HepG2 (cell line): ENCODE measurements around the gene ARRDC4. TPM values are rescaled to one million over a fixed set of nuclear protein-coding genes. Genes with fewer than 3 reads are reported as not detected.

Experiments
- ATAC-seq: fragments of 200-7000 bp; cut with Tn5 transposase; 3 replicates; pipeline ENCODE4 v1.9.1; 2020; ENCODE audit warnings: mild to moderate bottlenecking, moderate library complexity
- BruUV-seq: library from RNA; stranded (reverse); fragments of 400-500 nt; replicated peaks from 2 replicates; lab custom pipeline; 2021; lab: Mats Ljungman, UMichigan
- CTCF ChIA-PET: fragments of 300-600 bp; formaldehyde crosslinking; extraction: SDS; loops from one replicate; lab custom pipeline; 2021; ENCODE audit warnings: low total read pairs, inconsistent platforms, low intra/inter-chr PET ratio; lab: Yijun Ruan, JAX
- POLR2A ChIA-PET: fragments of 350-600 bp; sonication (Branson Sonifier 250); formaldehyde crosslinking; loops from one replicate; lab custom pipeline; 2020; ENCODE audit warnings: antibody characterized with exemption, inconsistent platforms; lab: Yijun Ruan, JAX
- DNase-seq: peaks from one replicate; pipeline ENCODE4 v3.0.0-alpha.2; 2015; ENCODE audit warnings: low spot score
- FAIRE-seq: peaks from 3 replicates; lab custom pipeline; 2011; peaks lifted over from hg19 to GRCh38; lab: Jason Lieb, UNC
- H2AFZ ChIP-seq: one replicate; pipeline ENCODE4 v1.6.1; 2011; ENCODE audit warnings: low read length, inconsistent platforms
- H3K27ac ChIP-seq: fragments of 300-600 bp; 3 replicates; pipeline ENCODE4 v1.8.0; 2011; ENCODE audit warnings: mixed run types, mild to moderate bottlenecking, mixed read lengths, low read length, inconsistent platforms; ENCODE audit not compliant: insufficient read depth; ENCODE audit errors: extremely low read length
- H3K27me3 ChIP-seq, 2 experiments: fragments of 200-600 bp in 1 of 2; 2 replicates in 1 of 2; 3 replicates in 1 of 2; pipeline versions ENCODE4 v1.6.0 to v1.8.0; 2011; ENCODE audit warnings: low read length in 2 of 2, mild to moderate bottlenecking in 2 of 2, moderate library complexity in 2 of 2, inconsistent platforms in 1 of 2; ENCODE audit not compliant: insufficient read depth in 2 of 2, control insufficient read depth in 1 of 2
- H3K36me3 ChIP-seq, 2 experiments: fragments of 200-600 bp in 1 of 2; replicated peaks in 1 of 2; 2 replicates in 1 of 2; 3 replicates in 1 of 2; pipeline versions ENCODE4 v1.5.1 to v1.8.0; 2011; ENCODE audit warnings: low read length in 2 of 2, inconsistent platforms in 1 of 2; ENCODE audit not compliant: insufficient read depth in 2 of 2, control insufficient read depth in 1 of 2
- H3K4me1 ChIP-seq: 2 replicates; pipeline ENCODE4 v1.5.1; 2012; ENCODE audit warnings: low read length, inconsistent platforms; ENCODE audit not compliant: insufficient read depth
- H3K4me2 ChIP-seq: 2 replicates; pipeline ENCODE4 v1.6.0; 2011; ENCODE audit warnings: low read depth, low read length, inconsistent platforms
- H3K4me3 ChIP-seq, 3 experiments: fragments of 200-600 bp in 1 of 3; sonication (generic), shearing (Covaris generic) in 1 of 3; replicated peaks in 1 of 3; 2 replicates each; pipeline ENCODE4 v1.5.1; 2011 to 2016; ENCODE audit warnings: low read length in 3 of 3, inconsistent platforms in 2 of 3, low read depth in 2 of 3, mild to moderate bottlenecking in 2 of 3, control low read depth in 1 of 3, mixed read lengths in 1 of 3; ENCODE audit not compliant: insufficient read depth in 1 of 3
- H3K79me2 ChIP-seq: one replicate; pipeline ENCODE4 v1.6.1; 2011; ENCODE audit warnings: low read length, inconsistent platforms; ENCODE audit not compliant: insufficient read depth
- H3K9ac ChIP-seq: 2 replicates; pipeline ENCODE4 v1.6.0; 2011; ENCODE audit warnings: mild to moderate bottlenecking, low read depth, low read length, inconsistent platforms; ENCODE audit not compliant: insufficient read depth
- H3K9me3 ChIP-seq: 2 replicates; pipeline ENCODE4 v1.5.1; 2012; ENCODE audit warnings: mild to moderate bottlenecking, low read length
- H4K20me1 ChIP-seq: 2 replicates; pipeline ENCODE4 v1.6.0; 2011; ENCODE audit warnings: inconsistent platforms, mild to moderate bottlenecking, low read length, moderate library complexity; ENCODE audit not compliant: insufficient read depth
- CREM ChIP-seq, 2 experiments: sonication (generic) in 1 of 2; formaldehyde crosslinking in 1 of 2; IDR thresholded peaks; 2 replicates each; pipeline versions ENCODE4 v1.4.0 to v1.6.1; 2016 to 2020; ENCODE audit warnings: antibody characterized with exemption in 1 of 2, mild to moderate bottlenecking in 1 of 2, missing genetic modification reagents in 1 of 2
- DR1 ChIP-seq: sonication (generic); formaldehyde crosslinking; IDR thresholded peaks from 2 replicates; pipeline ENCODE4 v1.8.0; 2021; ENCODE audit warnings: mild to moderate bottlenecking, missing genetic modification reagents, inconsistent platforms
- HCFC1 ChIP-seq: fragments of 150-350 bp; IDR thresholded peaks from 2 replicates; pipeline ENCODE4 v1.6.1; 2014; ENCODE audit warnings: low read depth, low read length
- HES4 ChIP-seq: sonication (generic); formaldehyde crosslinking; IDR thresholded peaks from 2 replicates; pipeline ENCODE4 v1.9.0; 2021; ENCODE audit warnings: mild to moderate bottlenecking, missing genetic modification reagents, borderline replicate concordance
- SMARCC2 ChIP-seq: fragments of 450-650 bp; IDR thresholded peaks from 2 replicates; pipeline ENCODE4 v1.6.1; 2017; ENCODE audit warnings: antibody characterized with exemption, mild to moderate bottlenecking
- ZNF17 ChIP-seq: sonication (generic); formaldehyde crosslinking; IDR thresholded peaks from 2 replicates; pipeline ENCODE4 v1.5.0; 2020; ENCODE audit warnings: mild to moderate bottlenecking, missing genetic modification reagents
- ZNF343 ChIP-seq: sonication (generic); formaldehyde crosslinking; IDR thresholded peaks from 2 replicates; pipeline ENCODE4 v1.4.0; 2020; ENCODE audit warnings: mild to moderate bottlenecking, missing genetic modification reagents
- ZNF441 ChIP-seq: sonication (generic); formaldehyde crosslinking; IDR thresholded peaks from 2 replicates; pipeline ENCODE4 v1.7.0; 2021; ENCODE audit warnings: missing genetic modification reagents, borderline replicate concordance
- ZNF451 ChIP-seq: sonication (generic); formaldehyde crosslinking; IDR thresholded peaks from 2 replicates; pipeline ENCODE4 v1.5.0; 2020; ENCODE audit warnings: mild to moderate bottlenecking, missing genetic modification reagents
- ZNF775 ChIP-seq: sonication (generic); formaldehyde crosslinking; IDR thresholded peaks from 2 replicates; pipeline ENCODE4 v1.4.0; 2020; ENCODE audit warnings: missing genetic modification reagents, mild to moderate bottlenecking, moderate library complexity, borderline replicate concordance
- ZSCAN12 ChIP-seq: sonication (generic); formaldehyde crosslinking; IDR thresholded peaks from 2 replicates; pipeline ENCODE4 v1.9.0; 2021; ENCODE audit warnings: mild to moderate bottlenecking, missing genetic modification reagents
- WGBS: methylation state at CpG from one replicate; pipeline ENCODE4 v1.1.6; 2017; ENCODE audit warnings: low lambda C conversion rate; 5-methylcytosine and 5-hydroxymethylcytosine counted together
- in situ Hi-C: cut with HindIII; loops from 2 replicates; pipeline ENCODE4 v1.10.0; 2017; ENCODE audit warnings: low pct_unique_long_range_greater_than_20kb; ENCODE audit not compliant: extremely low pct_ligation_motif_present
- intact Hi-C: fragments of 100-400 bp; cut with micrococcal nuclease; formaldehyde crosslinking; loops from one replicate; pipeline ENCODE4 v1.10.0; 2022; ENCODE audit not compliant: unreplicated experiment
- polyA plus RNA-seq, 8 experiments: library from polyadenylated mRNA; depleted of rRNA in 3 of 8; stranded (reverse) in 7 of 8; unstranded in 1 of 8; fragments of >200 nt; fragmentation: Illumina TruSeq in 4 of 8; extraction: Trizol in 4 of 8; gene quantifications; 2 replicates each; pipeline versions ENCODE4 v1.2.1 to v1.2.3, GENCODE V29; 2011 to 2016; ENCODE audit warnings: low read depth in 4 of 8, missing spikeins in 1 of 8, mixed read lengths in 1 of 8; ENCODE audit not compliant: insufficient read depth in 1 of 8
- total RNA-seq, 5 experiments: library from RNA; depleted of rRNA; stranded (reverse); fragments of >200 nt; fragmentation: Illumina TruSeq; extraction: Trizol; gene quantifications; 2 replicates each; pipeline ENCODE4 v1.2.3, GENCODE V29; 2016; ENCODE audit warnings: low read depth in 1 of 5
- TF ChIP-seq, protein P1 (sequence below): sonication (generic); formaldehyde crosslinking; IDR thresholded peaks from 2 replicates; pipeline ENCODE4 v1.4.0; 2020; ENCODE audit warnings: missing genetic modification reagents, borderline replicate concordance
- TF ChIP-seq, protein P2 (sequence below): sonication (generic); formaldehyde crosslinking; IDR thresholded peaks from 2 replicates; pipeline ENCODE4 v1.5.0; 2020; ENCODE audit warnings: mild to moderate bottlenecking, missing genetic modification reagents
- TF ChIP-seq, protein P3 (sequence below): sonication (generic); formaldehyde crosslinking; IDR thresholded peaks from 2 replicates; pipeline ENCODE4 v1.9.0; 2021; ENCODE audit warnings: missing genetic modification reagents, borderline replicate concordance

The ARRDC4 gene
- total and polyA plus RNA-seq, 2 of the 13 experiments (the other 11 are each of a cell fraction or from before 2014, with no cell fraction given), result 1.5 to 2.5 TPM

DNA sequence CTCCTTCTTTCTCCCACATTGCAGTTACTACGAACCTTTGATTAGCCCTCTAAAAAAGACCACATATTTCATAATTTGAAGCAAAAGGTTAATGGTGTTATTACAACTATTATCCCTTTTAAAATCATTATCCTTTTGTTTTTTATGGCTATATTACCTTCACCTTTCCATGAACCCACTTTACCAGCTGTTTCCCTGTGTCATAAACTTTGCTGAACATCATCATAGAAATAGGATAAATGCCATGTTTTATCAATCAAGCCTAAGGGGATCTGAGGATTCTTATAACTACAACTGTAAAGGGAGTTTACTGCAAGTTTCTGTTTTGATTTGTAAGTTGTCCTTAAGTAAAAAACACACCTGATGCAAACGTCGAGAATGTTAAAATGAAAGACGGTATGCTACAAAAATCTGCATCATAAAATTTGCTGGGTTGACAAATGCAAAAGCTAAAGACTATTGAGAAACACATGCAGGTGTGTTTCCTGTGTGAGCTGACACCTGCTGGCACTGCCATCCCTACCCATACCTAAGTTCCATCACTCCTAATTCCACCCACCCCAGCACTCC, 39.1 kb upstream of the ARRDC4 start:
- H3K27me3 ChIP-seq, result no peaks in the 10 kb centered on the region
- no peak for ATAC-seq
- H3K9ac ChIP-seq, result no peak overlapping the region
- in situ Hi-C loops (loop anchor here (25.0 kb wide), 1 partner anchor 491 kb away; no protein-coding TSS in a partner anchor), intact Hi-C loops (no loop called here)
- WGBS, result 1% methylated on average over 4 of the region's 4 CpGs
- ChIA-PET POLR2A (no interaction called here), CTCF (no interaction called here)
- no peak for FAIRE-seq
- no peak for DNase-seq
- no peaks in the 10 kb centered on the region for H4K20me1 ChIP-seq
- H2AFZ ChIP-seq, result no peak overlapping the region
- H3K27ac ChIP-seq, result no peak overlapping the region
- no peak overlapping the region for H3K4me2 ChIP-seq
- H3K9me3 ChIP-seq, result peaks cover 14% of the 10 kb centered on the region; the same call in 1 of the 2 replicates
- H3K36me3 ChIP-seq, result no peaks in the 10 kb centered on the region
- no peak overlapping the region for H3K4me3 ChIP-seq
- H3K4me1 ChIP-seq, result no peaks in the 10 kb centered on the region
- BruUV-seq, result no TSS peak
- H3K79me2 ChIP-seq, result no peaks in the 10 kb centered on the region
- TF ChIP-seq ZNF775 (CRISPR knock-in tag), result no peak
- TF ChIP-seq ZNF17 (CRISPR knock-in tag), result no peak
- no peak for TF ChIP-seq ZNF343 (CRISPR knock-in tag)
- TF ChIP-seq, protein P1, sequence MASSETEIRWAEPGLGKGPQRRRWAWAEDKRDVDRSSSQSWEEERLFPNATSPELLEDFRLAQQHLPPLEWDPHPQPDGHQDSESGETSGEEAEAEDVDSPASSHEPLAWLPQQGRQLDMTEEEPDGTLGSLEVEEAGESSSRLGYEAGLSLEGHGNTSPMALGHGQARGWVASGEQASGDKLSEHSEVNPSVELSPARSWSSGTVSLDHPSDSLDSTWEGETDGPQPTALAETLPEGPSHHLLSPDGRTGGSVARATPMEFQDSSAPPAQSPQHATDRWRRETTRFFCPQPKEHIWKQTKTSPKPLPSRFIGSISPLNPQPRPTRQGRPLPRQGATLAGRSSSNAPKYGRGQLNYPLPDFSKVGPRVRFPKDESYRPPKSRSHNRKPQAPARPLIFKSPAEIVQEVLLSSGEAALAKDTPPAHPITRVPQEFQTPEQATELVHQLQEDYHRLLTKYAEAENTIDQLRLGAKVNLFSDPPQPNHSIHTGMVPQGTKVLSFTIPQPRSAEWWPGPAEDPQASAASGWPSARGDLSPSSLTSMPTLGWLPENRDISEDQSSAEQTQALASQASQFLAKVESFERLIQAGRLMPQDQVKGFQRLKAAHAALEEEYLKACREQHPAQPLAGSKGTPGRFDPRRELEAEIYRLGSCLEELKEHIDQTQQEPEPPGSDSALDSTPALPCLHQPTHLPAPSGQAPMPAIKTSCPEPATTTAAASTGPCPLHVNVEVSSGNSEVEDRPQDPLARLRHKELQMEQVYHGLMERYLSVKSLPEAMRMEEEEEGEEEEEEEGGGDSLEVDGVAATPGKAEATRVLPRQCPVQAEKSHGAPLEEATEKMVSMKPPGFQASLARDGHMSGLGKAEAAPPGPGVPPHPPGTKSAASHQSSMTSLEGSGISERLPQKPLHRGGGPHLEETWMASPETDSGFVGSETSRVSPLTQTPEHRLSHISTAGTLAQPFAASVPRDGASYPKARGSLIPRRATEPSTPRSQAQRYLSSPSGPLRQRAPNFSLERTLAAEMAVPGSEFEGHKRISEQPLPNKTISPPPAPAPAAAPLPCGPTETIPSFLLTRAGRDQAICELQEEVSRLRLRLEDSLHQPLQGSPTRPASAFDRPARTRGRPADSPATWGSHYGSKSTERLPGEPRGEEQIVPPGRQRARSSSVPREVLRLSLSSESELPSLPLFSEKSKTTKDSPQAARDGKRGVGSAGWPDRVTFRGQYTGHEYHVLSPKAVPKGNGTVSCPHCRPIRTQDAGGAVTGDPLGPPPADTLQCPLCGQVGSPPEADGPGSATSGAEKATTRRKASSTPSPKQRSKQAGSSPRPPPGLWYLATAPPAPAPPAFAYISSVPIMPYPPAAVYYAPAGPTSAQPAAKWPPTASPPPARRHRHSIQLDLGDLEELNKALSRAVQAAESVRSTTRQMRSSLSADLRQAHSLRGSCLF, result no peak
- no peak for TF ChIP-seq ZNF451
- no peak for TF ChIP-seq CREM (IDR thresholded peaks at IDR 0.05)
- no peak for TF ChIP-seq CREM (CRISPR knock-in tag; IDR thresholded peaks at IDR 0.05)
- no peak for TF ChIP-seq SMARCC2
- no peak for TF ChIP-seq ZSCAN12 (CRISPR knock-in tag)
- TF ChIP-seq, protein P2, sequence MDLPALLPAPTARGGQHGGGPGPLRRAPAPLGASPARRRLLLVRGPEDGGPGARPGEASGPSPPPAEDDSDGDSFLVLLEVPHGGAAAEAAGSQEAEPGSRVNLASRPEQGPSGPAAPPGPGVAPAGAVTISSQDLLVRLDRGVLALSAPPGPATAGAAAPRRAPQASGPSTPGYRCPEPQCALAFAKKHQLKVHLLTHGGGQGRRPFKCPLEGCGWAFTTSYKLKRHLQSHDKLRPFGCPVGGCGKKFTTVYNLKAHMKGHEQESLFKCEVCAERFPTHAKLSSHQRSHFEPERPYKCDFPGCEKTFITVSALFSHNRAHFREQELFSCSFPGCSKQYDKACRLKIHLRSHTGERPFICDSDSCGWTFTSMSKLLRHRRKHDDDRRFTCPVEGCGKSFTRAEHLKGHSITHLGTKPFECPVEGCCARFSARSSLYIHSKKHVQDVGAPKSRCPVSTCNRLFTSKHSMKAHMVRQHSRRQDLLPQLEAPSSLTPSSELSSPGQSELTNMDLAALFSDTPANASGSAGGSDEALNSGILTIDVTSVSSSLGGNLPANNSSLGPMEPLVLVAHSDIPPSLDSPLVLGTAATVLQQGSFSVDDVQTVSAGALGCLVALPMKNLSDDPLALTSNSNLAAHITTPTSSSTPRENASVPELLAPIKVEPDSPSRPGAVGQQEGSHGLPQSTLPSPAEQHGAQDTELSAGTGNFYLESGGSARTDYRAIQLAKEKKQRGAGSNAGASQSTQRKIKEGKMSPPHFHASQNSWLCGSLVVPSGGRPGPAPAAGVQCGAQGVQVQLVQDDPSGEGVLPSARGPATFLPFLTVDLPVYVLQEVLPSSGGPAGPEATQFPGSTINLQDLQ (CRISPR knock-in tag), result no peak
- no peak for TF ChIP-seq DR1 (CRISPR knock-in tag)
- no peak for TF ChIP-seq HCFC1
- no peak for TF ChIP-seq HES4
- TF ChIP-seq ZNF441 (CRISPR knock-in tag), result no peak
- TF ChIP-seq, protein P3, sequence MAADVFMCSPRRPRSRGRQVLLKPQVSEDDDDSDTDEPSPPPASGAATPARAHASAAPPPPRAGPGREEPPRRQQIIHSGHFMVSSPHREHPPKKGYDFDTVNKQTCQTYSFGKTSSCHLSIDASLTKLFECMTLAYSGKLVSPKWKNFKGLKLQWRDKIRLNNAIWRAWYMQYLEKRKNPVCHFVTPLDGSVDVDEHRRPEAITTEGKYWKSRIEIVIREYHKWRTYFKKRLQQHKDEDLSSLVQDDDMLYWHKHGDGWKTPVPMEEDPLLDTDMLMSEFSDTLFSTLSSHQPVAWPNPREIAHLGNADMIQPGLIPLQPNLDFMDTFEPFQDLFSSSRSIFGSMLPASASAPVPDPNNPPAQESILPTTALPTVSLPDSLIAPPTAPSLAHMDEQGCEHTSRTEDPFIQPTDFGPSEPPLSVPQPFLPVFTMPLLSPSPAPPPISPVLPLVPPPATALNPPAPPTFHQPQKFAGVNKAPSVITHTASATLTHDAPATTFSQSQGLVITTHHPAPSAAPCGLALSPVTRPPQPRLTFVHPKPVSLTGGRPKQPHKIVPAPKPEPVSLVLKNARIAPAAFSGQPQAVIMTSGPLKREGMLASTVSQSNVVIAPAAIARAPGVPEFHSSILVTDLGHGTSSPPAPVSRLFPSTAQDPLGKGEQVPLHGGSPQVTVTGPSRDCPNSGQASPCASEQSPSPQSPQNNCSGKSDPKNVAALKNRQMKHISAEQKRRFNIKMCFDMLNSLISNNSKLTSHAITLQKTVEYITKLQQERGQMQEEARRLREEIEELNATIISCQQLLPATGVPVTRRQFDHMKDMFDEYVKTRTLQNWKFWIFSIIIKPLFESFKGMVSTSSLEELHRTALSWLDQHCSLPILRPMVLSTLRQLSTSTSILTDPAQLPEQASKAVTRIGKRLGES, result no peak
